Tibial nerve (tissue), 4 donors: Measurements from ENCODE around the gene PSKH1. TPM values are rescaled to one million over a fixed set of nuclear protein-coding genes. Genes with fewer than 3 reads are reported as not detected.

Experiments used
- DNase-seq, 2 donors: peaks; one replicate each; pipeline ENCODE4 v3.0.0-alpha.2; 2019; ENCODE audit warnings: low spot score in 2 of 2
- H3K27ac ChIP-seq, 4 donors: fragments of 200-600 bp; sonication (generic) in 3 of 4; one replicate each; pipeline ENCODE4 v1.5.1; 2017 to 2019; ENCODE audit warnings: mild to moderate bottlenecking in 1 of 4
- H3K27me3 ChIP-seq, 2 donors: fragments of 200-600 bp; sonication (generic) in 1 of 2; one replicate each; pipeline versions ENCODE4 v1.5.1 to v1.6.0; 2017 to 2019
- H3K36me3 ChIP-seq, 3 donors: fragments of 200-600 bp; sonication (generic); one replicate each; pipeline ENCODE4 v1.5.1; 2018 to 2019
- H3K4me1 ChIP-seq, 4 donors: fragments of 200-600 bp; sonication (generic) in 3 of 4; one replicate each; pipeline ENCODE4 v1.5.1; 2017 to 2019
- H3K4me3 ChIP-seq, 4 donors: fragments of 200-600 bp; sonication (generic) in 3 of 4; one replicate each; pipeline ENCODE4 v1.5.1; 2017 to 2019; ENCODE audit warnings: mild to moderate bottlenecking in 1 of 4, moderate library complexity in 1 of 4
- H3K9me3 ChIP-seq, 4 donors: fragments of 200-600 bp; sonication (generic) in 3 of 4; one replicate each; pipeline ENCODE4 v1.5.1; 2017 to 2019
- CTCF ChIP-seq, 5 experiments: fragments of 200-600 bp in 3 of 5; fragments of 450-650 bp in 2 of 5; sonication (generic) in 3 of 5; IDR thresholded peaks; one replicate each; pipeline ENCODE4 v1.5.1; 2016 to 2019; ENCODE audit warnings: antibody characterized with exemption in 5 of 5, mild to moderate bottlenecking in 3 of 5, moderate library complexity in 2 of 5
- EP300 ChIP-seq, 2 donors: sonication (generic); formaldehyde crosslinking; IDR thresholded peaks; one replicate each; pipeline ENCODE4 v1.6.1; 2017; ENCODE audit warnings: antibody characterized with exemption in 2 of 2, mild to moderate bottlenecking in 1 of 2
- POLR2A ChIP-seq, 2 donors: fragments of 450-650 bp; IDR thresholded peaks; one replicate each; pipeline ENCODE4 v1.6.1; 2017; ENCODE audit warnings: antibody characterized with exemption in 2 of 2, mild to moderate bottlenecking in 2 of 2, moderate library complexity in 2 of 2
- WGBS, 2 donors: methylation state at CpG; one replicate each; pipeline ENCODE4 v1.1.5; 2018; 5-methylcytosine and 5-hydroxymethylcytosine counted together
- total RNA-seq, 4 donors: library from RNA; depleted of rRNA; stranded (reverse); fragments of >200 nt; gene quantifications; one replicate each; pipeline ENCODE4 v1.1.0, GENCODE V29; 2016

The PSKH1 gene
- total RNA-seq, 4 donors from 2014 or later: 22.2 to 30.8 (median 24.2) TPM

- Histone ChIP-seq H3K9me3 (no peaks in the 10 kb centered on the region), H3K27ac (peak overlapping the region in 2 of 4 donors; percentile 11 to 74), H3K27me3 (no peaks in the 10 kb centered on the region), H3K4me1 (peaks cover 0 to 71% (median 19%) of the 10 kb centered on the region in 4 donors), H3K4me3 (no peak overlapping the region), H3K36me3 (peaks cover 14 to 93% (median 27%) of the 10 kb centered on the region in 3 donors)
- TF ChIP-seq CTCF (IDR thresholded peaks at IDR 0.05) (no peak), POLR2A (IDR thresholded peaks at IDR 0.05) (no peak), EP300 (IDR thresholded peaks at IDR 0.05) (no peak)
- no peak for DNase-seq
- 92 to 93% methylated on average over 6 of the region's 11 CpGs for WGBS, 2 donors
These were observed 56.6 kb downstream of the PSKH1 start for GRCh38 chr16:67949645-67950044.

- no peaks in the 10 kb centered on the region for H3K27me3 ChIP-seq
- TF ChIP-seq EP300 (IDR thresholded peaks at IDR 0.05): no peak
- TF ChIP-seq CTCF (IDR thresholded peaks at IDR 0.05): no peak
- TF ChIP-seq POLR2A (IDR thresholded peaks at IDR 0.05): no peak
- H3K9me3 ChIP-seq: no peaks in the 10 kb centered on the region
- peaks cover 0 to 64% (median 12%) of the 10 kb centered on the region in 4 donors for H3K4me1 ChIP-seq
- WGBS, 2 donors: 68 to 74% methylated on average over 12 to 14 of the region's 16 CpGs
- H3K27ac ChIP-seq: peak overlapping the region in 2 of 4 donors; percentile 11 to 74
- peaks cover 10 to 93% (median 27%) of the 10 kb centered on the region in 3 donors for H3K36me3 ChIP-seq
- DNase-seq: no peak
- H3K4me3 ChIP-seq: no peak overlapping the region
These were observed 57.3 kb downstream of the PSKH1 start for GRCh38 chr16:67950335-67950843.

GRCh38 chr16:67951485-67951884 lies 58.4 kb downstream of the PSKH1 start:
- Histone ChIP-seq H3K27me3 (no peaks in the 10 kb centered on the region), H3K4me1 (peaks cover 0 to 54% (median 10%) of the 10 kb centered on the region in 4 donors), H3K9me3 (no peaks in the 10 kb centered on the region), H3K27ac (peak overlapping the region in 2 of 4 donors; percentile 26 to 74), H3K36me3 (peaks cover 10 to 93% (median 24%) of the 10 kb centered on the region in 3 donors), H3K4me3 (no peak overlapping the region)
- no peak for TF ChIP-seq CTCF (IDR thresholded peaks at IDR 0.05)
- TF ChIP-seq POLR2A (IDR thresholded peaks at IDR 0.05): peak in 1 of 2 donors; percentile 12
- peak in 1 of 2 donors; percentile 67 for TF ChIP-seq EP300 (IDR thresholded peaks at IDR 0.05)
- DNase-seq: no peak
- 40 to 49% methylated on average over 2 to 7 of the region's 12 CpGs for WGBS, 2 donors

GRCh38 chr16:67953641-67954375 lies 60.8 kb downstream of the PSKH1 start:
- H3K4me3 ChIP-seq: no peak overlapping the region
- DNase-seq: no peak
- no peaks in the 10 kb centered on the region for H3K27me3 ChIP-seq
- peaks cover 0 to 40% (median 10%) of the 10 kb centered on the region in 4 donors for H3K4me1 ChIP-seq
- H3K27ac ChIP-seq: peak overlapping the region in 1 of 4 donors; percentile 40
- no peaks in the 10 kb centered on the region for H3K9me3 ChIP-seq
- 83 to 93% methylated on average over 8 of the region's 8 CpGs for WGBS, 2 donors
- H3K36me3 ChIP-seq: peaks cover 10 to 87% (median 13%) of the 10 kb centered on the region in 3 donors
- TF ChIP-seq POLR2A (IDR thresholded peaks at IDR 0.05): no peak
- TF ChIP-seq CTCF (IDR thresholded peaks at IDR 0.05): no peak
- no peak for TF ChIP-seq EP300 (IDR thresholded peaks at IDR 0.05)
